Measurements from ENCODE around the gene SH2D3C.
A peak's percentile ranks its signal among the peaks of the same experiment; 100 is the strongest.

- TF ChIP-seq POLR2A (IDR thresholded peaks at IDR 0.05) = peak in 1 of 4 donors; percentile 42
- TF ChIP-seq CTCF (IDR thresholded peaks at IDR 0.05) = peak in 1 of 6 experiments; percentile 9
Observed at GRCh38 chr9:127715470-127716337, 62.8 kb downstream of the SH2D3C start, which contains the start of the genes PTRH1 and TTC16.
